ENCODE results near the gene LRRC37A3.
"Not testable (repeated sequence)": the region's sequence is repeated elsewhere in the genome, so short reads cannot be mapped to it uniquely, and the experiment has no call there.

Gene LRRC37A3

DNA sequence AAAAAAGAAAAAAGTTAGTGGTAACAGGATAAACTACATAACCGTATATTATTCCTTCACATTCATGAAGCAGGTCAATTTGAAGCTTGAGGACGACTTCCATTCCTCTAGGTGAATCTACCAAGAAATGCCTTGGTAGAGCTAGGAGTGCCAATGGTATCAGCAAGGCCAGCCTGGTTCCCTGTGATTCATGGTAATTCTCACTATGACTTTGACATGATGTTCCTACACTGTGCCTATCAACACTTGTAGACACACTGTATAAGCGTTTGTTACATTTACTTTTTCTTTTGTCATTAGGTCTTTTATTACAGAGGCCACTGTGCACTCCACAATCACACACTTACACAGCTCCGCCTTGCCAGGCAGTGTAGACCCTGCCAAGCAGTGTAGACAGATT, 7.2 kb upstream of the LRRC37A3 start:
- not testable (repeated sequence) for DNase-seq (ENCODE audit: low read depth)

DNA sequence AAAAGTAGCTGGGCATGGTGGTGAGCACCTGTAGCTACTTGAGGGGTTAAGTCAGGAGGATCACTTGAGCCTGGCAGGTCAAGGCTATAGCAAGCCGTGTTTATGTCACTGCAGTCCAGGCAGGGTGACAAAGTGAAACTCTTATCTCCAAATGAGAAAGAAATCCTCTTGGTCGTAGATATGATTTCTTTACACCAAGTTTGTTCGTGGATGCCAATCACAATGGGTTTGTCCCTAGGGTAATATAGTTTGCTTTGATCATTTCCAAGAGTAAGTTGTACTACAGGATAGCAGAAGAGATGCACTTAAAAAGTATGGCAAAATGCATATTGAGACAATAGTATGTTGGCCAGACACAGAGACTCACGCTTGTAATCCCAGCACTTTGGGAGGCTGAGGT, 6.0 kb upstream of the LRRC37A3 start:
- not testable (repeated sequence) for DNase-seq (ENCODE audit: low read depth)

DNA sequence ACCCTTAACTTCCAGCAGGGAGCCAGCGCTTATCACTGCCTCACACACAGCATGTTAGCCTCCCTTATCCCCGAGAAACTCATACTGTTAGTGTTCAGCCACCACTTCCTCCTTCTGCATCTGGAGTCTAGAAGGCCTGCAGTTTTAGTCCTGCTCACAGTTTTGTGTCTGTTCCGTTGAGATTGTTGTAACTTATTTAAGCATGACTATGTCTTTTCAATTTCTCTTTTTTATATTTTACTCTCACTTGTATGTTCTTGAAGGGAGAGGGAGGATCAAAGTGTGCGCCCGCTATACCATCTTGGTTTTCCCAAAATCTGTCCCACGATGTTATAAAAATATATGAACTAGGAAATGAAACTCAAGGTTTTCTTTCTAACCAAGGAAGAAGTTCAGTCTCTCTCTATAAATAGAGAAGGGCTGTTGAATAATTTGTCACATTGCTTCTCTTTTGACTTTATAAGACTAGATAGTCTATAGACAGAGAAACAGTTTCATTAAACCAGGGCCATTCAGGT, 3.8 kb upstream of the LRRC37A3 start:
- not testable (repeated sequence) for DNase-seq (ENCODE audit: low read depth)

DNA sequence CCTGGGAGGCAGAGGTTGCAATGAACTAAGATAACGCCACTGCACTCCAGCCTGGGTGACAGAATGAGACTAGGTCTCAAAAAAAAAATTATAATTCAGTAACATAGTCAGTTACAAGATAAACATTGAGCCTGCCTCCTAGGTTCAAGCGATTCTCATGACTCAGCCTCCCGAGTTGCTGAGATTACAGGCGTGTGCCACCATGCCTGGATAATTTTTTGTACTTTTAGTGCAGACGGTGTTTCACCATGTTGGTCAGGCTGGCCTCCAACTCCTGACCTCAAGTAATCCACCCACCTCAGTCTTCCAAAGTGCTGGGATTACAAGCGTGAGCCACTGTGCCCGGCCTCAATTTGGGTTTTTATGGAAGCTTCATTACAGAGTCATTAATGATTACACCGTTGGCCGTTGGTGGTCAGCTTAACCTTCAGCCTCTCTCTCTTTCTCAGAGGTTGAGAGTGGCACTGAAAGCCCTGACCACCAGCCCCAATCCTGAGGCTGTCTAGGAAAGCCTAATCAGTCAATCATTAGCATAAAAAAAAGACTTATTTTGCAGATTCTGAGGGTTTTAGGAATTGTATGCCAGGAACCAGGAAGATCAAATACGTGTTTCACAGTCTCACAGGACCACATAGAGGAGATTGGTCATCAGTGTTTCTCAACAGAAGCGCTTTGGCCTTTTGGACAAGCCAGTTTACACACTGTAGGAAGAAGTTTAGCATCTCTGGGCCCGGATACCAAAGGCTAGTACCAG, 1.3 kb upstream of the LRRC37A3 start:
- DNase-seq (ENCODE audit: low read depth) = no peak

DNA sequence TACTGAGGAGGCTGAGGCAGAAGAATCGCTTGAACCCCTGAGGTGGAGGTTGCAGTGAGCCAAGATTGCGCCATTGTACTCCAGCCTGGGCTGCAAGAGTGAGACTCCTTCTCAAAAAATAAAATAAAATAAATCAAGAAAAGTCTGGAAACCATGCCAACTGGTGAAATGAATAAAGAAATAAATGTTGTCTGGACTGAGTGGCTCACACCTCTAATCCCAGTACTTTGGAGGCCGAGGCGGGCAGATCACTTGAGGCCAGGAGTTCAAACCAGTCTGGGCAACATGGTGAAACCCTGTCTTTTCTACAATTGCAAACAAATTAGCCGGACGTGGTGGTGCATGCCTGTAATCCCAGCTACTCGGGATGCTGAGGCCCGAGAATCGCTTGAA, 744 bp upstream of the LRRC37A3 start:
- DNase-seq (ENCODE audit: low read depth) = no peak

DNA sequence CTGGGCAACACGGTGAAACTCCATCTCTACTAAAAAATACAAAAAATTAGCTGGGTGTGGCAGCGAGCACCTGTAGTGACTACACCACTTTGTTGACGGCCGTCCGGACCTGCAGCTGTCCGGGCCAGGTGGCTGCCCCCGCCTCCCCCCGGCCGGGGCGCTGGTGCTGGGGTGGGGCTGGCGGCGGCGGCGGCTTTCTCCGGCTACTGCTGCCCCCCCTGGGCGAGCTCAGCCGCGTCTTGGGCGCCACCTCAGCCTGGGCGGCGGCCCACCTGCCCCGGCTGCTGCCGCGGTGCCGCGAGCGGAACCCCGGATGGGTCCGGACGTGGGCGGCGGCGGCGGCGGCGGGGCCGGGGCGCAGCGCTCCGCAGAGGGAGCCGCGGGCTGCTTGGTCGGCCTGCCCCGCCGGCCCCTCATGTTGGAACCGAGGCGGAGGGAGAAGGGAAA, 413 bp downstream of the LRRC37A3 start:
- peak; percentile 22 for DNase-seq (ENCODE audit: low read depth)

DNA sequence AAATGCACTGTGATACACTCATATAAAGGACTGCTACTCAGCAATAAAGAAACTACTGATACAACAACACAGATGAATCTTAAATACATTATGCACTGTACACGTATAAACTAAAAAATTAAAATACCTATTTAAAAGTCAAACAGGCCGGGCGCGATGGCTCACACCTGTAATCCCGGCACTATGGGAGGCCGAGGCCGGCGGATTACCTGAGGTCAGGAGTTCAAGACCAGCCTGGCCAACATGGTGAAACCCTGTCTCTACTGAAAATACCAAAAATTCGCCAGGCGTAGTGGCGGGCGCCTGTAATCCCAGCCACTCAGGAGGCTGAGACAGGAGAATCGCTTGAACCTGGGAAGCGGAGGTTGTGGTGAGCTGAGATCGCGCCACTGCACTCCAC, 1.7 kb downstream of the LRRC37A3 start:
- DNase-seq (ENCODE audit: low read depth) = not testable (repeated sequence)

DNA sequence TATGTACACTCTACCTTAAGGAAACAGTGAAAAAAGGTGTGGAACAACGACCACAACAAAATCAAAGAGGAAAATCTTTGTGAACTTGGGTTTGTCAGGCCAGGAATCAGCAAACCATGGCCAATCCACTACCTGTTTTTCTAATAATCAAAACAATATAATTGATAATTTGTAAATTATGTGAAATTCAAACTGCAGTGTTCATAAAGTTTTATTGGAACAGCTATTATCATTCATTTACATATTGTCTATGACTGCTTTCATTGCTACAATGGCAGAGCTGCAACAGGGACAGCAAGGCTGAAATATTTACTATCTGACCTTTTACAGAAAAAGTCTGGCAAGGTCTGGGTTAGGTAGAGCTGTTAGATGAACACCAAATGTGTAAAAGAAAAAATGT, 4.0 kb downstream of the LRRC37A3 start:
- not testable (repeated sequence) for DNase-seq (ENCODE audit: low read depth)

DNA sequence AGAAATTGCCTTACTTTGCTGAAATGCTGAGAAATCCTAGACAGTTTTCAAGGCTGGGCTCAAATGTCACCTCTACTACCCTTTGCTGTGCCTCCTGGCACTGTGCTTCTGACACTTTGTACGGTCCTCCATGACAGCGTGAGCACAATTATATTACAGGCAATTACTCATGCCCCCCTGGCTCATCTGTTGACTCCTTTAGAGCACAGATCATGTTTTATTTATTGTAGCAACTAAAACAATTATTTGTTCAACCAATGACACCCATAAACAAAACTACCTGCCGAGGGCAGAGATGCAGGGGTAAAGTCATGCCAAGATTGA, 9.1 kb downstream of the LRRC37A3 start:
- DNase-seq (ENCODE audit: low read depth) = not testable (repeated sequence)

DNA sequence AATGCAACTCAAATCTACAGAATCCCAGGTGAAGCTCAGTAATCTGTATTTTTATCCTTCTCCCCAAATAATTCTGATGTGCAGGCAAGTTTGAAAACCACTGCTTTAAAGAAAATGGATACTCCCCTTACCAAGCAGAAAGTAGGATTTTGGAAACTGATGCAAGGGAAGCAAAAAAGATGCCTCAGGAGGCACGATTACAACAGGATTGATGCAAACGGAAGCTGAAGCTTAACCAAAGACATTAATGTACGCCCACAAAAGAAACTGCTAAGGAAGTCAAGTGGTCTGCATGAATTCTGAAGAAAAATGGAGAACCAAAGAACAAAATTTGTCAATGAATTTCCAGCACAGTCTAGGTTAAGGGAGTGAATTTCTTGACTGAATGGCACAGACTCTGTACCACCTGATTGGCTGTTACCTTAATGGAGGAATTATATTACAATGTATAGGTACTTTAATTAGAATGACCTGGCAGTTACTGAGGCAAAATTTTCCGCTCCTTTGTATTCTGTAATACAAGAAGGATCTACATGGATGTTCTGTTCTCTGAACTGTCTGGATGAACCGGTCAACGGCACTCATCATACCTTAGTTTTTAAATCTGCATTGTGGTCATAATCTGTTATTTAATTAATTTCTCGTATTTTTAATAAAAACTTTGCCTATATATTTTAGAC, 9.6 kb downstream of the LRRC37A3 start:
- DNase-seq (ENCODE audit: low read depth) = not testable (repeated sequence)

DNA sequence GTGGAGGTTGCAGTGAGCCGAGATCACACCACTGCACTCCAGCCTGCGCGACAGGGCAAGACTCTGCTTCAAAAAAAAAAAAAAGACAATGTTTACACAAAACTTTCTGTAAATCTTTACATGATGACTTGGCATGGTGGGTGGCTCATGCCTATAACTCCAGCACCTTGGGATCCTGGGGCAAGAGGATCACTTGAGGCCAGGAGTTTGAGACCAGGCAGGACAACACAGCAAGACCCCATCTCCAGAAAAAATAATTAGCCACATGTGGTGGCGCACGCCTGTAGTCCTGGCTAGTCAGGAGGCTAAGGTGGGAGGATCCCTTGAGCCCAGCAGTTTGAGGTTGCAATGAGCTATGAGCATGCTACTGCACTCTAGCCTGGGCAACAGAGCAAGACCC, 15.2 kb downstream of the LRRC37A3 start:
- DNase-seq (ENCODE audit: low read depth) = not testable (repeated sequence)

DNA sequence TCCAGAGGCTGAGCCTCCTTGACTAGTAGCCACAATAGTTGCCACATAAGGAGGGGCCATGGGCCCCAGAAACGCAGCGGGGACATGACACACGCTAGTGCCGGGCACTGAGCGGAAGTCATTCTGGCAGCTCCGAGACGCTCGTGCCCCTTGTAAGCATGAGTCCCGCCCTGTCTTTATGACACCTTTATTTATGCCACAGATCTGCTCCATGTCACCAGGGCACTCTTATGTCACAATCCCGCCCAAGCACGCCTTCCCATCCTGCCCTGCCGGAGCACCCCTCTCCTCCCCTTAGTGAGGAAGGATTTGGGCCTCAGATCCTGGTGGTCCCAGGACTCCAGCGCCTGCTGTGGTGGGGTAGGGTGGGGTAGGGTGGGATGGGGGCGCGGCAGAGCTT, 22.1 kb downstream of the LRRC37A3 start:
- DNase-seq (ENCODE audit: low read depth) = not testable (repeated sequence)

DNA sequence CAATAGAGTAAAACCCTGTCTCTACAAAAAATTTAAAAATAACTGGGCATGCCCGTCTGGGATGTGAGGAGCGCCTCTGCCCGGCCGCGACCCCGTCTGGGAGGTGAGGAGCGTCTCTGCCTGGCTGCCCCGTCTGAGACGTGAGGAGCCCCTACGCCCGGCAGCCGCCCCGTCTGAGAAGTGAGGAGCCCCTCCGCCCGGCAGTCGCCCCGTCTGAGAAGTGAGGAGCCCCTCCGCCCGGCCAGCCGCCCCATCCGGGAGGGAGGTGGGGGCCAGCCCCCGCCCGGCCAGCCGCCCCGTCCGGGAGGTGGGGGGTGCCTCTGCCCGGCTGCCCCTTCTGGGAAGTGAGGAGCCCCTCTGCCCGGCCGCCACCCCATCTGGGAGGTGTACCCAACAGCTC, 45.1 kb downstream of the LRRC37A3 start:
- DNase-seq (ENCODE audit: low read depth) = not testable (repeated sequence)

DNA sequence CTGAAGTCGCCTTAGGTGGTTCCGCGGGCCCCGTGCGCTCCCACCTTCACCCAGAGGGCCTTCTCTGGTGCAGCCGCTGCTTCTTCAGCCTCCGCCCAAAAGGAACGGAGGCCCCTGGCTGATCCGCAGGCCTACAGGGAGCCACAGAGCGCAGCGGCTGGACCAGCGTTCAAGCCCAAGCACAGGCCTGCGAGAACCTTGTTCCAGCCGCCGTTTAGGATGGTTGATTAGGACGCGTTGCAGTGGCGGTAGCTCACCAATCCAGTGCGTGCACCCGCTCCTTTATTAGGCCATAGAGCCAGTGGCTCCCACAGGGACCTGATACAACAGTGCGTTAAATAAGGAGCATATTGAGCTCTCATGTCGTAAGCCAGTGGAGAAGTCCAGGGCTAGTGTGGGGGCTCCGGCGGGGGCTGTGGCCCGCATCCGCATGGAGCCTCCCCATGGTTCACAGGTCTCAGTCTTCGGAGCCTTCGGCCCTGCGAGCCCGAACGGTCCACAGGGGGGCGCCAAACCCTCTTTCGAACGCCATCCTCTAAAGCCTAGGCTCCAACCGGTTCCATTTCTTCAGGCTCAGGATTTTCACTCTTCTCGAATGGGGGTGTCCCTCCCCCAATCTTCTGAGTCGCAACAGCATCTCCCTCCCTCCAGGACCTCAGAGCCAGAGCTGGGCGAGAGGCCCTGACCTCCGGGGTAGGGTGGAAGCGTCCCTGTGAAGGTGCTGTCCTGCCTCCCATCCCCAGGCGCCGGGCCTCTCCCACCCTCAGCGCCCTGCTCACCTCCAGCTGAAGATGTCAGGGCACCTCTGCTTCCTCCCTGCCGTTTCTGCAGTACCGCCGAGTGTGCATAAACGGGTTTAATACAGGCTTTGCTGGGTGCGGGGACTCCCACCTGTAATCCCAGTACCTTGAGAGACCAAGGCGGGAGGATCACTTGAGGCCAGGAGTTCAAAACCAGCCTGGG, 71.5 kb downstream of the LRRC37A3 start:
- peak; percentile 75 for DNase-seq (ENCODE audit: low read depth)

DNA sequence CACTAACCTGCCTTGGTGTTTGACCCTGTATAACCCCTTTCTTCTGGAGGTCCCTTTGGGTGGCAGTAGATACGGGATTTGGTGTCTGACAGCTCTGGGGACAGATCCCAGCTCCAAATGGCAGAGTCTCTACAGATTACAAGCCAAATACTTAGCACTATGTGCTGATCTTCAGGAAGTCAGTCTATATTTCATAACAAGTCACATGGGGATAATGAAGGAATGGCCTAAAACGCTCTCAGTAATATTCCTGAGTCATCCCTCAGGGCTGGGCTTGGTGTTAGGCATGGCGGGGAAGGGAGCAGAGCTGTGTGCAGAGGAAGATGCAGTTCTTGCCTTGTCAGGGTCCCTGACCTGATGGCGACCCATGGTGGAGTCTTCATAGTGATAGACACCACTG, 72.4 kb downstream of the LRRC37A3 start:
- DNase-seq (ENCODE audit: low read depth) = not testable (repeated sequence)

DNA sequence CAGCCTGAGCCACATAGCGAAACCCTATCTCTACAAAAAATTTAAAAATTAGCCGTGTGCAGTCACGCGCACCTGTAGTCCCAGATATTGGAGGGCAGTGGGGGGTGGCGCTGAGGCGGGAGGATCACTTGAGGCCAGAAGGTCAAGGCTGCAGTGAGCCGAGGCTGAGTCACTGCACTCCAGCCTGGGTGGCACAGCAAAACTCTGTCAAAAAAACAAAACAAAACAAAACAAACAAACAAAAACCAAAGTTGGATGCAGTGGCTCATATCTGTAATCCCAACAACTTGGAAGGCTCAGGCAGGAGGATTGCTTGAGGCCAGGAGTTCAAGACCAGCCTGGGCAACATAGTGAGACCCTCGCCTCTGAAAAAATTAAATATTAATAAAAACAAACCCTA, 75.4 kb downstream of the LRRC37A3 start:
- DNase-seq (ENCODE audit: low read depth) = not testable (repeated sequence)

DNA sequence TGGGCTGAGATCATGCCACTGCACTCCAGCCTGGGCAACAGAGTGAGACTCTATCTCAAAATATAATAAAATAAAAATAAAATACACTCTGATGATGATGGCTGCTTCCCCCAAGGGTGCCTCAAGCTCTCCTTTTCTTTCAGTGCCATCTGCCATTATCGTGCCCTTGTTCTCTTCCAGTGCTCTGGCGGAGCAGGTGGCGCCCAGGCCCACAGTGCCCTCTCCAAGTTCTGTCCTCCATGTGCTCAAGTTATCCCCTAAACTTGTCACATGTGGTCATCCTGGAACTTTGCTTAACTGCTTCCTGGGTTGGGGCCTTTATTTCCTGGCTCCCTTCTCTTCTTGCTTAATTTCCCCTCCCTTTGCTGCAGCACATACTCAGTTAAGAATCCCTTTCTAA, 76.4 kb downstream of the LRRC37A3 start:
- DNase-seq (ENCODE audit: low read depth) = not testable (repeated sequence)

DNA sequence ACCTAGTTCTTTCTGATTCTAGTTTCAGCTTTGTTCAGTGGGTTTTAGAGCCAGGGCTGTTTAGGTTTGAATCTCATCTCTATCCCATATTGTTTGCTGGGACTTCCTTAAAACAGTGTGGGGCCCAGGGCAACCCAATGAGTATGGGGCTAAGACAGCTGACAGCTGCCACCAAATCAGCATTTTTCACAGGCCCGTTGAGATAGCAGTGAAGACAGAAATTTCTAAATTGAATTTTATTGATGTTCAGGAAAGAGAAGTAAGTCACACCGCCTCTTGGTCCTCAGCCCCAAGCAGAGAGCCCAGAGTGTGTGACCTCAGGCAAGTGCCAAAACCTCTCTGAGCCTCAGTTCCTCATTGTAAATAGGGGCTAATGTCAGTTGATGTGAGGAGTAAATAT, 78.3 kb downstream of the LRRC37A3 start:
- not testable (repeated sequence) for DNase-seq (ENCODE audit: low read depth)

DNA sequence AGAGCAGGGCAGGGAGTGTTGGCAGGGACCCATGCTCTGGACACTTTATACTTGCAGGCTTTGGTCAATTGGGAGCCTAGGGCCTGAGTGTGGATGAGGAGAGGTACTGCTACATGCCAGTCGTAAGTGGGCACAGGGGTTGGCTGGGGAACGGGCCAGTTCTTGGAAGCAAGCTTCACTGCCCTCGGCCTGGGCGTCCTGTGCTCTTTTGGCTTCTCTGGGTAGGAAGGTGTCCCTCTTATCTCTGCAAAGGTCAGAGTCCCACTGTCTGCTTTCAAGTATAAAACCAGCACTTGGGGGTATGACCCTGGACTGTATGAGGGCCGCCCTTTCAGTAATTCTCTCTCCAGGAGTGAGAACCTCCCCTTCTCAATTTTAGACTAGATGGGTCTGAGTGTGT, 80.8 kb downstream of the LRRC37A3 start:
- not testable (repeated sequence) for DNase-seq (ENCODE audit: low read depth)

DNA sequence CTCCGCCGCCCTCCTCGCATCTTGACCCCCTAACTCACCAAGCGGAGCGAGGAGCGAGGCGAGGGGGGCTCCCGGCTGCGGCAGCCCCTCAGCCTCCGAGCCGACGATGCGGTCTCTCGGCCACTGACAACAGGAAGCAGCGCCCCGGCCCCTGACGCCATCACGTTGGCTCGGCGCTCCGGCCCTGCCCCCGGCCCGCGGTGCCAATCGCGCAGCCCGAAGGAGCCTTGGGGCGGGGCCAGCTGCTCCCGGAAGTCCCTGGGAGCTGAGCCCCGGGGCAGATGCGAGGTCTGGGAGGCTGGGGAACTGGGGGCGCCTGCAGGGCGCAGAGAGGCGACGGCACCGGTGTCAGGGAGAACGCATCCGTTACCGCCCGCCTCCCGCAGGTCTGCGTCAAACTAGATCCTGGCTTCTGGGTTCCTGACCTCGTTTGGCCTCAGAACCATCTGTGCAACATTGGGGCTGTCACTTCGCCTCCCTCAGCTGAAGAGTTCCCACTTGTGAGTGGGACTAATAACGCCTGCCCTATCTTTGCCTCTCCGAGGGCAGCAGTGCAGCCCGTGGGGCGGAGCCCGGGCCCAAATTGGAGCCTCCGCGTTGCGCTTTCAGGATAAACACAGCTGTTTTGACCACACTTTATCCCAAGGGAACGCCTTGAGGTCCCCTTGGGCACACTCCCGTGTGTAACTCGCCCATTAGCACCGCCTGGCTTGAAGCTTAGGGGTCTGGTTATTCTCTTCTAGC, 82.1 kb downstream of the LRRC37A3 start:
- peak; percentile 74 for DNase-seq (ENCODE audit: low read depth)

DNA sequence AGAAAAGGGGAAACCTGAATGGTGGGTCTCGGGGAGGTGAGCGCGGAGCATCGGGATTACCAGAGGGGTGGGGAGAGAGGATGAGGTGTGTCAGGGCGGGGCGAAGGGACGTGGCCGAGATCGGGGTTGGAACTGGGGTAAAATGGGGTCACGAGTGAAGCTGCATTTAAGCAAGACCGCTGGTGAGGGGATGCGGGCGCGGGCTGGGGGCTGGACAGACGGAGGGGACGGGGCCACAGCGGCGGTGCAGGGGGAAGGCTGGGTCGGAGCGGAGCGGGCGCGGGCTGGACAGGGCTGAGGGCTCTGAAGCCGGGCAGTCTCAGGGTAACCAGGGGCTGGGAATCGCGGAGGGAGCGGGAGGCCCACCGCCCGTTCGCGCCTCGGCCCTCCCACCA, 82.7 kb downstream of the LRRC37A3 start:
- DNase-seq (ENCODE audit: low read depth) = peak; percentile 2
